GM12878 (cell line): Measurements from ENCODE around the gene DAB2IP. TPM values are rescaled to one million over a fixed set of nuclear protein-coding genes. Genes with fewer than 3 reads are reported as not detected.

Source experiments
- ATAC-seq: fragments of 200-7000 bp; cut with Tn5 transposase; 3 replicates; pipeline ENCODE4 v1.9.1; 2020; ENCODE audit warnings: mild to moderate bottlenecking, moderate library complexity
- BruUV-seq: library from RNA; stranded (reverse); fragments of 400-500 nt; replicated peaks from 2 replicates; lab custom pipeline; 2021; lab: Mats Ljungman, UMichigan
- CTCF ChIA-PET: fragments of 300-600 bp; sonication (Branson Sonifier 250); formaldehyde crosslinking; extraction: SDS; loops from one replicate; lab custom pipeline; 2021; ENCODE audit warnings: inconsistent platforms; lab: Yijun Ruan, JAX
- POLR2A ChIA-PET: fragments of 350-600 bp; formaldehyde crosslinking; extraction: SDS; loops from one replicate; lab custom pipeline; 2021; ENCODE audit warnings: inconsistent platforms; lab: Charles Lee
- RAD21 ChIA-PET: fragments of 300-600 bp; sonication (Branson Sonifier 250); formaldehyde crosslinking; loops from one replicate; lab custom pipeline; 2023; ENCODE audit warnings: antibody characterized with exemption; ENCODE audit not compliant: unreplicated experiment; lab: Charles Lee
- SMC1A ChIA-PET: fragments of 300-600 bp; sonication (Branson Sonifier 250); formaldehyde crosslinking; loops from one replicate; lab custom pipeline; 2023; ENCODE audit not compliant: unreplicated experiment, uncharacterized antibody; lab: Charles Lee
- DNase-seq: peaks from one replicate; pipeline ENCODE4 v3.0.0-alpha.2; 2011; ENCODE audit warnings: low read depth, low spot score
- FAIRE-seq: peaks from 3 replicates; lab custom pipeline; 2011; peaks lifted over from hg19 to GRCh38; lab: Jason Lieb, UNC
- H2AFZ ChIP-seq: 2 replicates; pipeline ENCODE4 v1.6.0; 2011; ENCODE audit warnings: low read depth, low read length, control low read depth; ENCODE audit not compliant: control insufficient read depth
- H3K27ac ChIP-seq: 2 replicates; pipeline ENCODE4 v1.5.1; 2011; ENCODE audit warnings: control low read depth; ENCODE audit not compliant: control insufficient read depth, insufficient read depth
- H3K27me3 ChIP-seq, 2 experiments: replicated peaks in 1 of 2; 2 replicates each; pipeline versions ENCODE4 v1.6.0 to v1.6.1; 2011; ENCODE audit warnings: low read length in 1 of 2; ENCODE audit not compliant: control insufficient read depth in 2 of 2, insufficient read depth in 2 of 2
- H3K36me3 ChIP-seq, 2 experiments: 2 replicates each; pipeline ENCODE4 v1.5.1; 2011; ENCODE audit warnings: low read length in 1 of 2; ENCODE audit not compliant: control insufficient read depth in 2 of 2, insufficient read depth in 2 of 2
- H3K4me1 ChIP-seq: 2 replicates; pipeline ENCODE4 v1.6.1; 2011; ENCODE audit warnings: mild to moderate bottlenecking, low read length, moderate library complexity, mixed read lengths; ENCODE audit not compliant: control insufficient read depth, insufficient read depth
- H3K4me2 ChIP-seq: 2 replicates; pipeline ENCODE4 v1.6.0; 2011; ENCODE audit warnings: control low read depth; ENCODE audit not compliant: control insufficient read depth, insufficient read depth
- H3K4me3 ChIP-seq: fragments of 200-600 bp; sonication (generic); 2 replicates; pipeline ENCODE4 v1.5.1; 2016
- H3K79me2 ChIP-seq: 2 replicates; pipeline ENCODE4 v1.6.0; 2011; ENCODE audit warnings: low read length; ENCODE audit not compliant: control insufficient read depth, insufficient read depth
- H3K9ac ChIP-seq: 2 replicates; pipeline ENCODE4 v1.8.0; 2011; ENCODE audit warnings: low read length, control low read depth, mixed read lengths; ENCODE audit not compliant: control insufficient read depth, insufficient read depth
- H3K9me3 ChIP-seq: replicated peaks from 3 replicates; pipeline ENCODE4 v1.5.1; 2011; ENCODE audit warnings: mild to moderate bottlenecking, low read length; ENCODE audit not compliant: control insufficient read depth, insufficient read depth
- H4K20me1 ChIP-seq: 2 replicates; pipeline ENCODE4 v1.6.0; 2011; ENCODE audit not compliant: control insufficient read depth, insufficient read depth
- BHLHE40 ChIP-seq, 2 experiments: fragments of 450-650 bp in 1 of 2; IDR thresholded peaks; 2 replicates each; pipeline ENCODE4 v1.6.1; 2011 to 2017; ENCODE audit warnings: low read depth in 2 of 2, borderline replicate concordance in 1 of 2, improper control_type of control experiment in 1 of 2, low read length in 1 of 2, mild to moderate bottlenecking in 1 of 2
- CBX3 ChIP-seq: fragments of 200-600 bp; sonication (generic); IDR thresholded peaks from 2 replicates; pipeline ENCODE4 v1.6.1; 2016; ENCODE audit warnings: low read depth, borderline replicate concordance
- CHD2 ChIP-seq: IDR thresholded peaks from 2 replicates; pipeline ENCODE4 v1.6.1; 2011; ENCODE audit warnings: low read depth, low read length, improper control_type of control experiment, borderline replicate concordance
- EP300 ChIP-seq, 2 experiments: fragments of 150-350 bp in 1 of 2; IDR thresholded peaks; 2 replicates each; pipeline ENCODE4 v1.6.1; 2011 to 2012; ENCODE audit warnings: low read depth in 2 of 2, low read length in 2 of 2, borderline replicate concordance in 1 of 2, improper control_type of control experiment in 1 of 2, inconsistent platforms in 1 of 2; ENCODE audit not compliant: control insufficient read depth in 1 of 2
- FOXK2 ChIP-seq: fragments of 450-650 bp; IDR thresholded peaks from 2 replicates; pipeline ENCODE4 v1.6.1; 2017; ENCODE audit warnings: mild to moderate bottlenecking, moderate library complexity
- HCFC1 ChIP-seq: fragments of 150-350 bp; IDR thresholded peaks from 2 replicates; pipeline ENCODE4 v1.6.1; 2014; ENCODE audit warnings: low read length
- HDAC6 ChIP-seq: fragments of 200-600 bp; sonication (generic); IDR thresholded peaks from one replicate; pipeline ENCODE4 v1.8.0; 2017; ENCODE audit warnings: antibody characterized with exemption; ENCODE audit not compliant: unreplicated experiment
- MTA3 ChIP-seq: IDR thresholded peaks from 2 replicates; pipeline ENCODE4 v1.6.1; 2012; ENCODE audit warnings: low read length, inconsistent platforms, borderline replicate concordance
- MXI1 ChIP-seq: fragments of 150-350 bp; IDR thresholded peaks from 2 replicates; pipeline ENCODE4 v1.6.1; 2011; ENCODE audit warnings: low read depth, mild to moderate bottlenecking, inconsistent platforms, low read length, improper control_type of control experiment
- MYB ChIP-seq: fragments of 150-350 bp; IDR thresholded peaks from 2 replicates; pipeline ENCODE4 v1.6.1; 2014; ENCODE audit warnings: mild to moderate bottlenecking, low read depth, low read length, borderline replicate concordance
- NFYB ChIP-seq: IDR thresholded peaks from 2 replicates; pipeline ENCODE4 v1.6.1; 2011; ENCODE audit warnings: low read depth, mild to moderate bottlenecking, low read length, improper control_type of control experiment, moderate library complexity; ENCODE audit not compliant: insufficient read depth
- NR2C2 ChIP-seq: IDR thresholded peaks from 2 replicates; pipeline ENCODE4 v1.6.1; 2011; ENCODE audit warnings: borderline replicate concordance, low read depth; ENCODE audit not compliant: control insufficient read depth, insufficient read length
- RAD21 ChIP-seq: IDR thresholded peaks from 2 replicates; pipeline ENCODE4 v1.6.1; 2011; ENCODE audit warnings: mild to moderate bottlenecking, low read depth, low read length, moderate library complexity; ENCODE audit not compliant: insufficient read depth
- RAD51 ChIP-seq: fragments of 450-650 bp; IDR thresholded peaks from 2 replicates; pipeline ENCODE4 v1.6.1; 2016; ENCODE audit warnings: moderate library complexity, mild to moderate bottlenecking, inconsistent platforms
- SUZ12 ChIP-seq: fragments of 200-600 bp; sonication (generic); IDR thresholded peaks from one replicate; pipeline ENCODE4 v1.6.1; 2018; ENCODE audit warnings: antibody characterized with exemption, mild to moderate bottlenecking; ENCODE audit not compliant: unreplicated experiment
- WGBS: methylation state at CpG from one replicate; pipeline ENCODE4 v1.1.6; 2016; ENCODE audit warnings: low lambda C conversion rate; ENCODE audit not compliant: insufficient replicate concordance, insufficient coverage; ENCODE audit errors: missing lambda C conversion rate; 5-methylcytosine and 5-hydroxymethylcytosine counted together
- in situ Hi-C: fragments of 300-500 bp; cut with MboI; formaldehyde crosslinking; loops from 9 replicates; pipeline ENCODE4 v1.14.3; 2018; ENCODE audit warnings: mixed read lengths
- intact Hi-C: fragments of 100-400 bp; cut with micrococcal nuclease; formaldehyde crosslinking; loops from one replicate; pipeline ENCODE4 v1.14.2; 2022; ENCODE audit not compliant: unreplicated experiment
- polyA plus RNA-seq, 11 experiments: library from polyadenylated mRNA; depleted of rRNA in 4 of 11; unstranded in 6 of 11; stranded (reverse) in 5 of 11; fragments of >200 nt; fragmentation: Nextera tagmentation in 4 of 11; fragmentation: Illumina TruSeq in 1 of 11; extraction: Ambion mirVana in 4 of 11; extraction: Trizol in 1 of 11; gene quantifications; 1 replicate in 1 of 11; 2 replicates in 10 of 11; pipeline versions ENCODE4 v1.2.1 to v1.2.3, GENCODE V29; 2011 to 2016; ENCODE audit warnings: inconsistent platforms in 2 of 11, missing spikeins in 2 of 11, low read depth in 1 of 11
- total RNA-seq, 4 experiments: library from RNA; depleted of rRNA in 3 of 4; stranded (reverse); fragments of >200 nt in 3 of 4; fragmentation: Illumina TruSeq in 1 of 4; extraction: Trizol in 1 of 4; gene quantifications; 2 replicates each; pipeline versions ENCODE4 v1.2.1 to v1.2.3, GENCODE V29; 2013 to 2021
- TF ChIP-seq, protein P1 (sequence below), 3 experiments: IDR thresholded peaks in 2 of 3; conservative IDR thresholded peaks in 1 of 3; 2 replicates each; pipeline ENCODE4 v1.5.1; 2011; ENCODE audit warnings: low read depth in 3 of 3, low read length in 3 of 3, mild to moderate bottlenecking in 3 of 3, control low read depth in 2 of 3, moderate library complexity in 2 of 3, inconsistent platforms in 1 of 3, mixed read lengths in 1 of 3; ENCODE audit not compliant: control insufficient read depth in 2 of 3, insufficient read depth in 1 of 3; ENCODE audit errors: extremely low read depth in 1 of 3
- TF ChIP-seq, protein P2 (sequence below): fragments of 450-650 bp; IDR thresholded peaks from 2 replicates; pipeline ENCODE4 v1.6.1; 2018; ENCODE audit warnings: mild to moderate bottlenecking, low read depth, moderate library complexity; ENCODE audit not compliant: partially characterized antibody
- TF ChIP-seq, protein P3 (sequence below): IDR thresholded peaks from 2 replicates; pipeline ENCODE4 v1.6.1; 2011; ENCODE audit warnings: low read depth, mild to moderate bottlenecking, low read length, moderate library complexity, borderline replicate concordance; ENCODE audit errors: extremely low read depth

Gene DAB2IP
- total and polyA plus RNA-seq, 10 of the 15 experiments (the other 5 are each of a cell fraction or from before 2014, with no cell fraction given) = 0.03 to 0.38 (median 0.14) TPM; not detected in 6

DNA sequence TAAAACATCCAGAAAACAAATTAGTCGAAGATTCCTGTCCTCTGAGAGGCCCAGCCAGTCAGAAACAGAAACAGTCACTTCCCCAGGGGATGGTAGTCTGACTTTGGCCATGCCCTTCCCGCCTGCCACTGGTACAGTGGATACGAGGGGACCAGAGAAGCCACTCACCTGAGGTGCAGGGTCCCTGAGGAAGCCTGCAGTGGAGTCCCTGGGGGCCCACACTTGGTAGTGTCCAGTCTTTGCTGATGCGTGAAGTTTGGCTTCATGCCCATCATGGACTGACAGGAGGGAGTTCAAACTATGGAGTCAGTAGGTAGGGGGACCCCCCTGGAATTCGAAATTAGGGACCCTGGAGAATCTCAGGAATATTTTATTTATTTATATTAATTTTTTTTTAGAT, 147.5 kb downstream of the DAB2IP start:
- intact Hi-C loops = no loop called here

DNA sequence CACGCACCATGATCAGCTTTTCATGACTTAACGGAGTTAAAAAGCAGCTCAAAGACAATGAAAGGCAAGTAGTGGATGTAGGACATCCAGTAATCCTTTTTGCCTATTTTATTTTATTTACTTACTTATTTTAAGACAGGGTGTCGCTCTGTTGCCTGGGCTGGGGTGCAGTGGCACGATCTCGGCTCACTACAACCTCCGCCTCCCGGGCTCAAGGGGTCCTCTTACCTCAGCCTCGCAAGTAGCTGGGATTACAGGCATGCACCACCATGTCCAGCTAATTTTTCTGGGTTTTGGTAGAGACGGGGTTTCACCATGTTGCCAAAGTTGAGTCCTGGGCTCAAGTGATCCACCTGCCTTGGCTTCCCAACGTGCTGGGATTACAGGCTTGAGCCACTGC, 148.9 kb downstream of the DAB2IP start:
- intact Hi-C loops = no loop called here
- POLR2A ChIA-PET = no interaction called here
- TF ChIP-seq, protein P1, sequence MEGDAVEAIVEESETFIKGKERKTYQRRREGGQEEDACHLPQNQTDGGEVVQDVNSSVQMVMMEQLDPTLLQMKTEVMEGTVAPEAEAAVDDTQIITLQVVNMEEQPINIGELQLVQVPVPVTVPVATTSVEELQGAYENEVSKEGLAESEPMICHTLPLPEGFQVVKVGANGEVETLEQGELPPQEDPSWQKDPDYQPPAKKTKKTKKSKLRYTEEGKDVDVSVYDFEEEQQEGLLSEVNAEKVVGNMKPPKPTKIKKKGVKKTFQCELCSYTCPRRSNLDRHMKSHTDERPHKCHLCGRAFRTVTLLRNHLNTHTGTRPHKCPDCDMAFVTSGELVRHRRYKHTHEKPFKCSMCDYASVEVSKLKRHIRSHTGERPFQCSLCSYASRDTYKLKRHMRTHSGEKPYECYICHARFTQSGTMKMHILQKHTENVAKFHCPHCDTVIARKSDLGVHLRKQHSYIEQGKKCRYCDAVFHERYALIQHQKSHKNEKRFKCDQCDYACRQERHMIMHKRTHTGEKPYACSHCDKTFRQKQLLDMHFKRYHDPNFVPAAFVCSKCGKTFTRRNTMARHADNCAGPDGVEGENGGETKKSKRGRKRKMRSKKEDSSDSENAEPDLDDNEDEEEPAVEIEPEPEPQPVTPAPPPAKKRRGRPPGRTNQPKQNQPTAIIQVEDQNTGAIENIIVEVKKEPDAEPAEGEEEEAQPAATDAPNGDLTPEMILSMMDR (IDR thresholded peaks at IDR 0.05 in 2 of 3, conservative IDR thresholded peaks at IDR 0.05 in 1 of 3; ENCODE audit: control insufficient read depth in 2 of 3, extremely low read depth in 1 of 3, insufficient read depth in 1 of 3, low read depth in 3 of 3, low read length in 3 of 3) = no peak
- TF ChIP-seq CHD2 = no peak
- no peak for TF ChIP-seq HCFC1
- TF ChIP-seq NR2C2 = no peak
- no peak for TF ChIP-seq NFYB
- TF ChIP-seq, protein P2, sequence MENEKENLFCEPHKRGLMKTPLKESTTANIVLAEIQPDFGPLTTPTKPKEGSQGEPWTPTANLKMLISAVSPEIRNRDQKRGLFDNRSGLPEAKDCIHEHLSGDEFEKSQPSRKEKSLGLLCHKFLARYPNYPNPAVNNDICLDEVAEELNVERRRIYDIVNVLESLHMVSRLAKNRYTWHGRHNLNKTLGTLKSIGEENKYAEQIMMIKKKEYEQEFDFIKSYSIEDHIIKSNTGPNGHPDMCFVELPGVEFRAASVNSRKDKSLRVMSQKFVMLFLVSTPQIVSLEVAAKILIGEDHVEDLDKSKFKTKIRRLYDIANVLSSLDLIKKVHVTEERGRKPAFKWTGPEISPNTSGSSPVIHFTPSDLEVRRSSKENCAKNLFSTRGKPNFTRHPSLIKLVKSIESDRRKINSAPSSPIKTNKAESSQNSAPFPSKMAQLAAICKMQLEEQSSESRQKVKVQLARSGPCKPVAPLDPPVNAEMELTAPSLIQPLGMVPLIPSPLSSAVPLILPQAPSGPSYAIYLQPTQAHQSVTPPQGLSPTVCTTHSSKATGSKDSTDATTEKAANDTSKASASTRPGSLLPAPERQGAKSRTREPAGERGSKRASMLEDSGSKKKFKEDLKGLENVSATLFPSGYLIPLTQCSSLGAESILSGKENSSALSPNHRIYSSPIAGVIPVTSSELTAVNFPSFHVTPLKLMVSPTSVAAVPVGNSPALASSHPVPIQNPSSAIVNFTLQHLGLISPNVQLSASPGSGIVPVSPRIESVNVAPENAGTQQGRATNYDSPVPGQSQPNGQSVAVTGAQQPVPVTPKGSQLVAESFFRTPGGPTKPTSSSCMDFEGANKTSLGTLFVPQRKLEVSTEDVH = no peak
- TF ChIP-seq RAD21 = no peak

More for the DNA sequence above, 147.5 kb downstream of the DAB2IP start:
- H3K9me3 ChIP-seq = no peaks in the 10 kb centered on the region
- no peak overlapping the region for H3K4me3 ChIP-seq
- H3K4me2 ChIP-seq = no peak overlapping the region
- in situ Hi-C loops = no loop called here
- no peaks in the 10 kb centered on the region for H3K4me1 ChIP-seq
- no peaks in the 10 kb centered on the region for H4K20me1 ChIP-seq
- no peaks in the 10 kb centered on the region for H3K79me2 ChIP-seq
- H2AFZ ChIP-seq = no peak overlapping the region
- TF ChIP-seq MTA3 (no peak), MYB (no peak), SUZ12 (no peak), FOXK2 (no peak), HDAC6 (no peak), CBX3 (no peak), RAD51 (no peak), EP300 (IDR thresholded peaks at IDR 0.05; ENCODE audit: borderline replicate concordance in 1 of 2, control insufficient read depth in 1 of 2, low read depth in 2 of 2, low read length in 2 of 2) (no peak), MXI1 (no peak), BHLHE40 (IDR thresholded peaks at IDR 0.05; ENCODE audit: borderline replicate concordance in 1 of 2, low read depth in 2 of 2, low read length in 1 of 2) (no peak), RAD21 (no peak)
- TF ChIP-seq, protein P3, sequence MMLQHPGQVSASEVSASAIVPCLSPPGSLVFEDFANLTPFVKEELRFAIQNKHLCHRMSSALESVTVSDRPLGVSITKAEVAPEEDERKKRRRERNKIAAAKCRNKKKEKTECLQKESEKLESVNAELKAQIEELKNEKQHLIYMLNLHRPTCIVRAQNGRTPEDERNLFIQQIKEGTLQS = no peak
- WGBS = 14% methylated on average over 5 of the region's 5 CpGs
- H3K27ac ChIP-seq = no peak overlapping the region
- DNase-seq = no peak
- FAIRE-seq = no peak
- BruUV-seq = no TSS peak
- CTCF ChIA-PET = no interaction called here
- no peak for ATAC-seq
- no peaks in the 10 kb centered on the region for H3K36me3 ChIP-seq
- SMC1A ChIA-PET = no interaction called here
- RAD21 ChIA-PET = no interaction called here
- H3K27me3 ChIP-seq = no peaks in the 10 kb centered on the region
- POLR2A ChIA-PET = no interaction called here
- no peak overlapping the region for H3K9ac ChIP-seq

More for the DNA sequence above, 148.9 kb downstream of the DAB2IP start:
- ATAC-seq = no peak
- ChIA-PET RAD21 (no interaction called here), SMC1A (no interaction called here), CTCF (no interaction called here)
- in situ Hi-C loops = no loop called here
- BruUV-seq = no TSS peak
- H3K27me3 ChIP-seq = no peaks in the 10 kb centered on the region
- no peaks in the 10 kb centered on the region for H3K9me3 ChIP-seq
- H3K4me2 ChIP-seq = no peak overlapping the region
- no peak for FAIRE-seq
- H3K27ac ChIP-seq = no peak overlapping the region
- H3K36me3 ChIP-seq = no peaks in the 10 kb centered on the region
- H3K4me1 ChIP-seq = no peaks in the 10 kb centered on the region
- DNase-seq = no peak
- no peaks in the 10 kb centered on the region for H4K20me1 ChIP-seq
- no peak overlapping the region for H3K9ac ChIP-seq
- H3K79me2 ChIP-seq = no peaks in the 10 kb centered on the region
- WGBS = 28% methylated on average over 10 of the region's 10 CpGs
- no peak overlapping the region for H2AFZ ChIP-seq
- H3K4me3 ChIP-seq = no peak overlapping the region
